Measurements from ENCODE around the gene CD248.

Gene CD248

DNA sequence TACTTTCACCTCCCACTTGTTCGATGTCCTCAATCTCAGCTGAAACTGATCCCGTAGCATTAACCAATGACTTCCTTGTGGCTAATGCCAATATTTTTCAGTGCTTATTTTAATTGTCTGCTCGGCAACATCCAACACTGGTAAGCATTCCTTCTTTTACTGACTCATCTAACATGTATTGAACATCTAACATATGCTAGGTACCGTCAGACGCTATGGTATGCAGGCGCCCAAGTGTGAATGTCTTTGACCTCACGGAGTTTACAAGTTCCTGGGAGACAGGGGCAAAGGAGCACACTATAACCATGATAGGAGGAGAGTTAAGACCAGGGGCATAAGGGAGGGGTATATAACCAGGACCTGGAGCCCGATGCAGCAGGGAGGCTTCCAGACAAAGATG is 26.3 kb upstream of the CD248 start:
- TF ChIP-seq, protein P1, sequence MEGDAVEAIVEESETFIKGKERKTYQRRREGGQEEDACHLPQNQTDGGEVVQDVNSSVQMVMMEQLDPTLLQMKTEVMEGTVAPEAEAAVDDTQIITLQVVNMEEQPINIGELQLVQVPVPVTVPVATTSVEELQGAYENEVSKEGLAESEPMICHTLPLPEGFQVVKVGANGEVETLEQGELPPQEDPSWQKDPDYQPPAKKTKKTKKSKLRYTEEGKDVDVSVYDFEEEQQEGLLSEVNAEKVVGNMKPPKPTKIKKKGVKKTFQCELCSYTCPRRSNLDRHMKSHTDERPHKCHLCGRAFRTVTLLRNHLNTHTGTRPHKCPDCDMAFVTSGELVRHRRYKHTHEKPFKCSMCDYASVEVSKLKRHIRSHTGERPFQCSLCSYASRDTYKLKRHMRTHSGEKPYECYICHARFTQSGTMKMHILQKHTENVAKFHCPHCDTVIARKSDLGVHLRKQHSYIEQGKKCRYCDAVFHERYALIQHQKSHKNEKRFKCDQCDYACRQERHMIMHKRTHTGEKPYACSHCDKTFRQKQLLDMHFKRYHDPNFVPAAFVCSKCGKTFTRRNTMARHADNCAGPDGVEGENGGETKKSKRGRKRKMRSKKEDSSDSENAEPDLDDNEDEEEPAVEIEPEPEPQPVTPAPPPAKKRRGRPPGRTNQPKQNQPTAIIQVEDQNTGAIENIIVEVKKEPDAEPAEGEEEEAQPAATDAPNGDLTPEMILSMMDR (IDR thresholded peaks at IDR 0.05), result no peak

GRCh38 chr11:66341502-66342126 is 24.8 kb upstream of the CD248 start:
- TF ChIP-seq, protein P1 (IDR thresholded peaks at IDR 0.05), result no peak

DNA sequence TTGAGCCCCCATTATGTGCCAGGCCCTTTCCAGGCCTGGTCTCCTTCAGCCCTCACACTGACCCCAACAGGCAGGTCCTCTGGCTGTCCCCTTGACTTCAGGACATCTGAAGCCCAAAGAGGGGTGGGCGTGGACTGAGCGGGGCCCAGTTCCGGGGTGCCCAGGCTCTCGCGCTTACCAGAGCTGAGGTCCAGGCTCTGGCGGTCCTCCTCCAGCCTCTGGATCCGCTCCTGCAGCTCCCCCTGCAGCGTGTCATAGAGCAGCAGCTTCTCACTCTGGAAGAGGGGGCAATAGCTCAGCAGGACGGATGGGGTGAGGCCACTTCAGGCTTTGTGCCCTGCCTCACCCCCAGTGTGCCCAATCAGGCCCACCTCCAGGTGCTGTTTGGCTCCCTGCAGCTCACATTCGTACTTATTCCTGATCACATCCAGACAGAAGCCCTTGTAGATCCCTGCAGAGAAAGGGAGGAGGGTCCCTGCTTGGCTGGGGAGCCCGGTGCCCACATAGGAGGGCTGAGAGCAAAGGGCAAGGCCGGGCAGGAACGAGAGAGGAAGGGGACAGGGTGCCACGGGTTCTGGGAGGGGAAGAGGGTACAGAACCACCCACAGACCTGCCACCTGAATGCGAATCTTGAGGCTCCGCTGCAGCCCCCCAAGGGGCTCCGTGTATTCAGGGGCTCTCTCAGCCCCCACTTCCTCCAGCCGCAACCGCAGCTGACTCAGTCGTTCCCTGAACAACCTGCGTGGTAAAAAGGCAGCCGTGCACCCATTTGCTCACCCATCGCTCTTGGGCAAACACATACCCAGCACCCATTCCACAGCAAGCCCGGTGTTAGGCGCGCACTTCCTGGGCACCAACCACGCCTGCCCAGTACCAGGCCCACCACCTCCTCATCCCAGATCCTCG is 24.0 kb upstream of the CD248 start:
- TF ChIP-seq, protein P1 (IDR thresholded peaks at IDR 0.05), result no peak

DNA sequence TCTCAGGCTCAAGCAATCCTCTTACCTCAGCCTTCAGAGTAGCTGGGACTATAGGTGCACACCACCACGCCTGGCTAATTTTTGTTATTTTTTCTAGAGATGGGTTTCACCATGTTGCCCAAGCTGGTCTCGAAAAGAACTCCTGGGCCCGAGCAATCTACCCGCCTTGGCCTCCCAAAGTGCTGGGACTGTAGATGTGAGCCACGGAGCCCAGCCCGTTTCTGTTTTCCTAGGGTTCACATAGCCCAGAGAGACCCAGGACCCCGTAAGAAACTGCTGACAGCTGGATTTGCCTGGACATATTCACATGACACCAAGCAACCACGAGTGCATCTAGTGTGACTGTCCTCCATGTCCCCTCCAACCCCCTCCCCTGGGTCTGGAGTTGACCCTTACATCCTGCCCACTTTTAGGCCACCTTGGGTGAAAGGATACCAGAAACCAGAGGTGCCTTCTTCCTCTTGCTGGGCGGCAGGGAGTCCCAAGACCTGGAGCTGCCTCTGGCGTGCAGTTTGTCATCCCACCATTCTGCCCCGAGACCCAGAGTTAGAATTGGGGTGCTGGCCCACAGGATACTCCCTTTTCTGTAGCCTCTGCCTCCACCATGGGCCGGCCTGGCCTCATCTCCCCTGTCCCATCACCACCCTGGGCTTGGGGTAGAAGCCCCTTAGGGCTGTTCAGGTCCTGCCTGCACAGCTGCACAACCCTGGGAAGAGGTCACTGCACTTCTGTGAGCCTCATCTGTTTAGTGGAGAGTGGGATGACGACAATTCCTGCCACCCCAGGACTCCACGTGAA is 23.0 kb upstream of the CD248 start:
- TF ChIP-seq, protein P1 (IDR thresholded peaks at IDR 0.05), result no peak

DNA sequence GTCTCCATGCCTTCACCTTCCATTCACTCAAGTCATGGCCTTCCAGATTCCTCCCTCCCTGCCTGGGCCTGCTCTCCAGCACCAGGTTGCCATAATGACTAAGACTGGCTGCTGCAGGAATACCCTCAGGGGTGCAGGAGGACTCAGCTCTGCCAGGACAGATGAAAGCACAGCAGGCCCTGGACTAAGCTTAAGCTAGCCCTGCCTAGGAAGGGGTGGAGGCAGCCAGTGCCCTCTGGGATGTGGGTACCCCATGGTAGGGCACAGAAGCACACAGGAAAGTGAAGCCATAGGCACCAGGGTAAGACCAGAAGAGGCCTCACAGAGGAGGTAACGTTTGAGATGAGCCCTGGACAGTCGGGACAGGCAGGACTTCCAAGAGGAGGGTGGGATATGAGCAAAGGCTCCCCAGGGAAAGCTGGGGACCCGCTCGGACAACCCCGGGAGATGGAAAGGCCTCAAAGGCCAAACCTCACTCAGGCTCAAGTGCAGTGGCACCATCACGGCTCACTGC is 22.4 kb upstream of the CD248 start:
- TF ChIP-seq, protein P1 (IDR thresholded peaks at IDR 0.05), result no peak

DNA sequence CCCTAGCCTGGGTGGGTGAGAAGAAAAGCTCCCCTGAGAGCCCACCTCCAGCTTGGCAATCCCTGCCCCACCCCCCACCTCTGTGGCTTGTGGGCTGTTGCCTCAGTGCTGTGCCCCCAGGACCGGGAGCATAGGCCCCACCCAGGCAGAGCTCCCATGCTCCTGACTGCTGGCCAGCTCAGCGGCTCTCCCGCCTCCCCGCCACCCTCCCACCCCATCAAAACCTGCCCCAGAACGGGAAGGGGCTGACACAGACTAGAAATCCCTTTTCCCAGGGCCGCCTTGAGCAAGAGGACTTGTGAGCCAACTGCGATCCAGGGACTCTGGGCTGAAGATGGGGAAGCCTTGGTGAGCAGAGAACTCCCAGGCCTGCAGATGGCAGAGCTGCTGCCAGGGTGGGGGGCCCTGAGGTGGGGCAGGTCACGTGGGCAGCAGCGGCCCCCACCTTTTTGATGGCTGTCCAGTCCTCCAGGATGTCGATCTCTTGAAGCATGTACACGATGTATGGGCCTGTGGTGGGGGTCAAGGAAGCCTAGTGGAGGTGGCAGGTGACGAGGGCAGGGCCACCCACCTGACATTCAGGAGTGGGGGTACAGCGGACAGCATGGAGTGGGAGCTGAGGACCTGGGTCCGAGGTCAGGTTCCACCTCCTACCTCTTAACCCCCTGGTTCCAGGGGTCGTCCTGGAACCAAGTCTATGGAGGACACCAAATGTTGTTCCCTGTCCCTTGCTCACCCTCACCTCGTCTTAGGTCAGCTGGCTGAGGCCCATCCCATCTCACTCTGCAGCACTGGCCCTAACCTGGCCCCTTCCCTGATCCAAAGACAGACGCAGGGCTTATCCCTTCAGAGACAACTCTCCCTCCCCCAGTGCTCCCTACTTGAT is 21.7 kb upstream of the CD248 start:
- TF ChIP-seq, protein P1 (IDR thresholded peaks at IDR 0.05), result no peak

All from LNCAP (cell line).